Suppressor macrophage treated with lipopolysaccharide for 4 hours (primary cell): Measurements from ENCODE around the gene PRCP.

Experiments
- DNase-seq: peaks from one replicate; pipeline ENCODE4 v3.0.0-alpha.2; 2020

Gene PRCP

DNA sequence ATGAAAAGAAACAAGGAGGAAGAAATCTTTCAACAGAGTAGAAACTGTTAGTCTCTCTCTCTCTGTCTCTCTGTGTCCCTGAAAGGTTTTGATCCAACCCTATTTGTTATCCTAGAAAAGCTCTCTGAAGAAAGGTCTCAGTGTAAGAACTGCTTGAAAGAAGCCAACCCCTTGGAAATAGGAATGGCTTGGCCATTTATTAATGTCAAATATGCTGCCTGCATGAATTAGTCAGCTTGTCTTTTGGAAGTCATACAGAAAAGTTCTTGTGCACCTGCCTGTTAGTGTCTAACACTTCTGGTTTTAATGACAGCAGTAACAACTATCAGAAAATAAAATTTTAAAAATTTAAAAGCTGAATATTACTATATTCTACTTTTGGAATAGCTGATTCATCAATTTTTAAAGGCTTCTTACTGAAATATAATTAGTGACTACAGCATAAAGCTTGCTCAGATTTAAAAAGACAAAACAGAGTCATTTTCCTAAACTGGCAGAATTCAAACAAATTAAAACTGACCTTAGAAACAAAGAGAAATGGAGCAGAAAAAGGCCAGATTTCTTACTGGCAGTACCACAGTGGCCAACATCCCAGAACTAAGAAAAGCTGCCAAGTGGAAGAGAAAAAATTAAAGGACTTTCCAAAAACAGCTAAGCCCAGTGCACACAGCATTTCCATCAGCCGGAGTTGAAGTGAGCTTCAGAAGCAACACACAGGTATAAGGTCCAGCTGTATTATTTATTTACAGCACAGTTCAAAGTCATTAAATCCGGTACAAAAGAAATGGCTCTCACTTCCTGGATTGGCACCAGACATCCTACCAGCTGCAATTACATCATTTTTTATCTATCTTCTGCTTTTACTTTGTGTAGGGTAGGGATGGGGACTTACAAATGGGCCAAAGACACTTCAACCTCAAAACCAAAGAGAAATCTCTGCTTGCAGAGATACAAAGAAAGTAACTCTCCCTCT is 76.3 kb downstream of the PRCP start:
- peak; percentile 1 for DNase-seq

DNA sequence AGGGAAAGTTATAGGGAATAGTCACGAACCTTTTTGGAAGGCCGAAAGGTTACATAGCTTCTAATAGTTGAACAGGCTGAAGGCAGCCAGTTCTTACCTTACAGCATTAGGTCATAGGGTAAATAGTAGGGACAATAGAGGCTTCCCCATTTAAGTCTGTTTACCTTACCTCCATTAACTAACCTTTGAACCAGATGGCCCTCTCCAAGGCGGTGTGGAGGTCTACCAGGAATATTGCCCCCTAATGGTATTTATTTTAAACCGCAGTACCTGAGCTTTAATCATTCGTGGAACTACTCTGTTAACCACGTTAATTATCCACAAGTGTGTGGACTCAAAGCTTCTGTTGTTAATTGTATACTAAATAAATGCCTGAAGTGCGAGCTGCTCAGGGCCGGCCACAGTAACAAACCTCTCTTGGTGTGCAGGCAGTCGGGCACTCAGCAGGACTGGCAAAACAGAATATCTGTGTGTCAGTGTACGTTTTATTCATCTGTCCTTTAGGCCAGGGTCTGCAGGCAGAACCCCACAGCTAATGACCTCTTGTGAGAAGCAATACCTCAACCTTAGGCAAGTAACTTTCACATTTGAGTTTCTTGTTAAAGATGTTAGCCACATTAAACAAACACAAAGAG is 81.7 kb downstream of the PRCP start:
- DNase-seq = no peak

DNA sequence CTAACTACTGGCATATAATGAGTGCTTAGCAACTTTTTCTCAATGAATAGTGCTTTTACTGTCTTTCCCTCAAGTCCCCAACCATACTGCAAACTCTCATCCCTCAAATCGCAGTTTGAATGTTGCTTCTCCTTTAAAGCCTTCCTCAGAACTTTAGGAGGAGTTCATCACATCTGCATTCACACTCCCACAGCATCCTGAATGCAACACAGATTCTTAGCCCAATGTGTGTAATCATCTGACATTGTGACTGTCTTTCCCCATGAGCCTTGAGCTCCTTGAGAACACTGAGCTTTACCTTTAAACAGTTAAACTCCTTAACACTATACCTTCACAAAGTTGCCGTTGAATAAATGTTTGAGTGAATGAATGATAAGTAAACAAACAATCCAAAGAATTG is 84.8 kb downstream of the PRCP start:
- DNase-seq = peak; percentile 12

DNA sequence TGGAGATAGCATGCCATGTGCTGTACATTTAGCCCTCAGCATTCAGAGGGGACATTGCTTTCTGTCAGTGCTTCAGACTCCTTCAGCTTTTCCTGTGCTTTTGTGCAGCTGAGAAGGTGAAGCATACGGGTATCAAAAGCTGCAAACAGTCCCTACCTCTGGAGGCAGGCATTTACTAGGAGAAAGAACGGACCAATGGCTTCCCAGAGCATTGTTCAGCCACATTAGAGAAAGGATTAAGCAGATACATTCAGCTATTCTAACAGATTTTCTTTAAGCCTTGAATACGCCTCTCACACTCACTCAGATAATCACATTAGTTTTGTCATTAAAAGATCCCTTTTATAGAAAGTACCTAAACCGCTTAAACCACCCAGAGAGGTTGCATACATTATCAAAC is 85.9 kb downstream of the PRCP start:
- DNase-seq = no peak

DNA sequence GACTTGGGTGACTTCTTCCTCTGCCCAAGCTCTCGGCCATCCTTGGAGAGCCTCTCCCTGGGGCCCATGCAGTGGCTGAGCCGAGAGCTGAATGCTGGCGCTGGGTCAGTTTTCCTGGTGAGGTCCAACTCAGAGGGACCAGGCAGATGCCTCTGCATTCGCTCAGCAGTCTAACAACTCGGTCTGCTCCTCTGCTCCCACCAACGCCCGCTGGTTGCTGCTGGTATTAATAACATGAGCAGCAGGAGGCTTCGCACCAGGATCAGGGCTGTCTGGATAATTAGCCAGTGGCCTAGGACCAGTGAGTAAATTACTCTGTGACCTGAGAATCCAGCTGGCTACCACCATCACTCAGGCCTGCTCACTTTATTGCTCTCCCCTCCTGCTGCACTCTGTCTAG is 88.9 kb downstream of the PRCP start:
- DNase-seq = no peak

DNA sequence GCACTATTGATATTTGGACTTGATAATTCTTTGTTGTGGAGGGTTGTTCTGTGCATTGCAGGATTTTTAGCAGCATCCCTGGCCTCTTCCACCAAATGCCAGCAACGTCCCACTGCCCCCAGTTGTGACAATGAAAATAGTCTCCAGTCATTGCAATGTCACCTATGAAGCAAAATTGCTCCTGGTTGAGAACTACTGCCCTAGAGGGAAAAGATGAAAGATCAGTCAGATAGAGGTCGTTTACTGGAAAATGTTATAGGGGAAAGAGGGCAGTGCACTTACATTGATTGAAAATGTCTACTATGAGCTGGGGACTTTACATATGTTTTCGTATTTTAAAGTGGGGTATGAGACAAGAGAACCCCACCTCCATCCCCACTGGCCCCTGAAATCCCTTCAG is 89.5 kb downstream of the PRCP start:
- no peak for DNase-seq

DNA sequence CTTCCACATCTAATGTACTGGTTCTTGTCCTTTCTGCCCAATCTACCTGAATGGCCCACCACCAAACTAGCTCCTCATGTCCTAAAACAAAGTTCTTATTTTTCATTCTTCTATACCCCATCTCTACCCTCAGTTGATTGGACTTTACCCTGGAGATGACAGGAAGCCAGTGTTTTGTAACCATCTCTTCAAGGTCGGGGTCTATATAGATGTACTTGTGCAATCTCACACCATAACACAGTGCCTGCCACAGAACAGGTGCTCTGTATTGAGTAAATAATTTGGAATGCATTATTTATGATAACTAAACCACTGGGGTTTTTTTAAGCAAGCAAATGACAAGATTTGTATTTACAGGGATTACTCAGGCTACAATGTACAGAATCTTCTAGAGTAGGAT is 89.9 kb downstream of the PRCP start:
- no peak for DNase-seq

DNA sequence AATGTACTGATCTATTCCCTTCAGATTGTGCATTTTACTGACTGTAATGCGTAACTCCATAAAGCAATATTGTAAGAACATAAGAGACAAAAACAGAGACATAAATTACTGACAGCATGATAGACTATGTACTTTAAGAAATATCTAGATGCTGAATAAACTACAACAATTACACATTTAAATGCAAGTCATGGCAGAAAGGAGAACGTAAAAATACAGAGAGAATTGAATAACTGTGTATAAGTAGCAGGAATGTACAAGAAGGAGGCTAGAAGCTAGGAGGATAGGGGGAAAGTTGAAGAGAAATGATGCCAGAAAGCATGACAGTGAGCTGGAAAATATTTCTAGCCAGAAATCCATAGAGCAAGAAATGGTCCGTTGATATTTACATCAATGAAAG is 92.6 kb downstream of the PRCP start:
- DNase-seq = no peak

DNA sequence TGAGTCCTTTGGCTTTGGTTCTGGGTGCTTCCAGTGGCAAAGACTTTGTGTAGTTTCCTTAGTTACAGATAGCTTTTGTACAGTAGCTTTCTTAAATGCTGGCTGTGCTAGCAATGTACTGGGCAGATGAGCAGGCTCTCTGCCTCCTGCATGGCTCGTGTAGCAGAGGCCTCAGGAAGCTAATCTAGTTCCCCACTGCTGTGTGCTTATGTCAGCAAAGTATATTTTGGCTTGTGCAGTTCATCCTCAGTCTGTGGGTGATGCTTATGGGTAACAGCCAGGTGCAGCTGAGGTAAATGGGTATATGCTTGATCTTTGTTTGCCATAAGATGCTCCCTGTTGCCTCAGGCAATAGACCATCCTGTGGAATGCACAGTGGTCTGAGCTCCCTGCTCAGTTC is 97.5 kb downstream of the PRCP start:
- DNase-seq = no peak

DNA sequence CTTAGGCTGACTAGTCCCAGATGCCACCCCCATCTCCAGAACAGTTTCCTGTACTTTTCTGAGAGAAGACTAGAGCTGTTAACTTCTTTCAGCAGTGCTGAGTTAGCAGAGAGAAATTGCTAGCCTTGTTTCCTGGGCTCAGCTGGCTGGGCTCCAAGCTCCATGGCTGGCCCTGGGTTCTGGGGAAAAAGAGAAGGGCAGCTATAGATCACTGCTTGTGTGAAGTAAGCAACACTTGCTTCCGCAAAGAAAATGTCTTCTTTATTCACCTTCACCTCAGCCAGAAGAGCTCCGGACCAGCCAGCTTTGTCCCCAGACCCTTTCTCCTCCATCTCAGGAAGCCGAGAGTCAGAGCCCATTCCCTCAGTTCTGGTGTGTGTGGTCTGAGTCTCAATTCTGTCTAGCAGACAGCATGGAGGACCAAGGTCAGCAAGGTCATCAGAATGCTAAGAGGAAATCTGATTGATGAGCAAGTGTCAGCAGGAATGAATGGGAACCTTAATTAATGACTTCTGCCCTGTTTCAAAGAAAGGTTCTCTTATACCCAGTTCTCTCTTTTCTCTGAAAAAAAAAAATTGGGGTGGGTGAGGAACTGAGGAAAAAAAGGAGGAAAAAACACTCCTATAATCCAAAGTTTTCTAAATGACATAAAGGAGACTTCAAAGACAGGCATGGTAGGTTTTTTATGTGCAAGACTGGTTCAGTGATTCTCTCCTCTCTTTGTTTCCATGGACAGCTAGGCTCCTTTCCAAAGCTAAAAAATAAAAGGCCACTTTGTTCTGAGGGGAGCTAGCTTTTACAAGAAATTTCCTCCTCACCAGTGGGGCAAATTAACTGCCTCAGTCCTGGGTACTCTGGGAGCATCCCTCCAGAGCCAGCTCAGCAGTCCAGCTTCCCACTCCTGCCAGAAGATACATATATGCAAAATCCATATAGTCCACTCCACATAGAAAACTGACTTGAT is 103.0 kb downstream of the PRCP start:
- DNase-seq = no peak

DNA sequence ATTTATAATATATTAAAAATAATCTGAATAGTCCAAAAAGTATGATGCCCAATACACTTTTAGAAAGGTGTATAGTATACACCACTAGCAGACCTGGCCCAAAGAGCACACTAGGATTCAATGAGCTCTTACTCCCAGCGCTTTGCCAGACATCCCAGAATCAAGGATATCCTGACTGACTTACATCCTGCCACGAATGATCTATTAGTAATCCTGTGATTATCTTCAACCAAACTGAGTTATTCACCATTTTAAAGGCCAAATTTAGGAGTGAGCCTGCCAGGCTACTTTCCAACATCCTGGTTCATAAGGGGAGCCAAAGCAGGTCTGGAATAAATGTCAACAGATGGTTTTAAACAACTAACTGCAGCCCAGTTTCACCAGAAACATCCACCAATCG is 105.7 kb downstream of the PRCP start:
- no peak for DNase-seq

DNA sequence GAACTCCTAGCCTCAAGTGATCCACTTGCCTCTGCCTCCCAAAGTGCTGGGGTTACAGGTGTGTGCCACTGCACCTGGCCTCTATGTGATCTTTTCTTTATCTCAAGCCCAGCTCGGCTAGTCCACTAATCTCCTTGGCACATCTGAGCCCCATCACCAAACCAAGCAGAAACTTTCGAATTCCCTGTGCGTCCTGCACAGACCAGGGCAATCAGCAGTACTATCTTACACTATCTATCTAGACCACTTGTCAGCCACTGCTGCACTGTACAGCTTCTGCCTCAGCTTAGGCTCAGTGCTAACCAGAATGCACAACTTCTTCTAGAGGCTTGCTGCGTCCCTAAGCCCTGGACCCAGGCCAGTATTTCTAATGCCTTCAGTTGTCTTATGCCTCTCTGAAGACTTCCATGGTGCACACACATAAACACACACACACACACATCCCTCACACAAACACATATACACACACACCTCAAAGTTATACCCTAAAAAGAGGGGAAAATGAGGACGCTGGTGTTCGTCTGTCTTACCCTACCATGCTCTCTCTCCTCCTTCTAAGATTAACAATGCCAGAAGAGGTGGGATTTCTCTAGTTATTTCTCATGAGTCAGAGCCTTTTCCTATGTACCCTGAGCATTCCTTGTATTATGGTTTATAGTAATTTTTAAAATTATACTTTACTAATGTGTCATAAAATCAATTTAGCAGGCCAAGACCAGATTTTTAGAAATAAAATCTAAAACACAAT is 107.2 kb downstream of the PRCP start:
- no peak for DNase-seq

DNA sequence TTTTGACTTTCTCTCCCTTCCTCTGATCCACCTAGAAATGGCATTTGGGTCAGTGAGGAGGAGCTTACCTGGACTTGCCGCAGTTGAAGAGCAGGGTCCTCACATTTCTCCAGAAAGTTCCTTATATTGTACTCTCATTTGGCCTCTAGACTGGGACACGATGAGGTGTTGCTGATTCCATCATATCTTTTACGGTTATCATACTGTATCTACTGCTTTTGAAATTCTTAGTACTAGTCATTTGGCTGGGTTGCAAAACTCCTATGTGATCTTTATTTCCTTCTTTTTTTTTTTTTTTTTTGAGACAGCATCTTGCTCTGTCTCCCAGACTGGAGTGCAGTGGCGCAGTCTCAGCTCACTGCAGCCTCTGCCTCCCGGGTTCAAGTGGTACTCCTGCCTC is 107.9 kb downstream of the PRCP start:
- DNase-seq = no peak

DNA sequence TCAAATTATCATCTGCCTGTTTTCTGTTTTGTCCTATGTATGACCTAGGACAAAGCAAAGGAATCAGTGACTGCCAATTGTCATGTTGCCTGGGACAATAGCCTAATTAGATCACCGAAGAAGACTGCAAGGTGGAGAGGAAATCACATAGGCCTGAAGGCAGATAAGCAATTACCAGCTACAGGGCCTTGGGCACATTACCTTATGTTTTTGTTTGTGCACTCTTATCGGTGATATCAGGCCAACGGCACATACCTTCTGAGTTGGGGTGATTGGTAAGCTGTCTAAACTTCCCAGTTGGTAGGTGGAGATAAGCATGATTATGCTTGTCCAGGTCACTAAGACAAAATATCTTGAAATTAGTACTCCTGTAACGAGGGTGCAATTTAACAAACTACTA is 108.5 kb downstream of the PRCP start:
- DNase-seq = no peak

DNA sequence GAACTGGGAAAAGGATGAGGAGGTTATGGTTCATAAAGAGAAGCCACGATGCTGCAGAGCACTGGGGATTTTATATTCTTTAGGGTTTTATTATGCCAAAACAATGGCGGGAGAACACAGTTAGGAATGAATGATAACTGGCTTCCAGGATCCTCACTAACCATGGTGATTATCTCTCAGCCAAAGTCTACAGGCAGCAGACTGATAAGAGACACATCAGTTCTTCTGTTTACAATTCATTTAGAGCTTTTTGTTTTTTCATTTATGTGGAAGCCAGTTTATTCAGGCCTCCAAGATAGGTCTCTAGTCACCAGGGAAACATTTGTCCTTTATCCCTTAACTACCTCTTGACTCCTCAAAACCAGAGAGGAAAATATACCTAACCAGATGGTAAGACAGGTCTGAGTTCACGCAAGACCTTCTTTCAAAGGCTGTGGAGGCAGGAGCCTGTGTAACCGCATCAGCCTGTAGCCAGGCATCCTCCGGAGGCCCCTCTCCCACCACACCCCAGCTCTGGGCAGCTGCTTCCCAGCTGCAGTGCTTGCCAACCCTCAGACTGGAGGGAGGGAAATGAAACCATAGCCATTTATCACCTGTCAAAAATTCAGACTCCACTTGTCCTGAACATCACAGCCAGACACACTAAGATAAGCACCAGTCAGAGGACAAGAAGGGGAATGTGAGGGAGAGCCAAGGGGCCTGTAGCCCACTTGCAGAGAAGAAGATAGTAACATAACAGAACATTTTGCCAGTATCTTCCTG is 109.3 kb downstream of the PRCP start:
- no peak for DNase-seq

DNA sequence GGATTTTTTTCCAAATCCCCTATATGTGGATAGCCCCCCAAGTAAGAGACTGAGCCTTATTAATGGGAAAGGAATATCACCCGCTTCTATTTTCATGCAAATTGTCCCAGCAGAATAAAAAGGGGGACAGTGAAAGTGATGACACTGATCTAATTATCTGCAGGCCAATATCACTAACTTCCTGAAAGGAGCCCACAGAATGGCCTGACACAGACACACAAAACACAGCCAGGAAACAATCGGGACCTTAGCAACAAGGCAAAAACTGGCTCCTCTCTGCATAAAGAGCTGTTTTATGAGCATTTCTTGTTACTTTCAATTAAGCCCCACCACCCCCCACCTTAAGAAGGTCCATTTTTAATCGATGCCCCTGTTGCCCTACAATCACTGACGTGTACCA is 112.2 kb downstream of the PRCP start:
- DNase-seq = no peak

DNA sequence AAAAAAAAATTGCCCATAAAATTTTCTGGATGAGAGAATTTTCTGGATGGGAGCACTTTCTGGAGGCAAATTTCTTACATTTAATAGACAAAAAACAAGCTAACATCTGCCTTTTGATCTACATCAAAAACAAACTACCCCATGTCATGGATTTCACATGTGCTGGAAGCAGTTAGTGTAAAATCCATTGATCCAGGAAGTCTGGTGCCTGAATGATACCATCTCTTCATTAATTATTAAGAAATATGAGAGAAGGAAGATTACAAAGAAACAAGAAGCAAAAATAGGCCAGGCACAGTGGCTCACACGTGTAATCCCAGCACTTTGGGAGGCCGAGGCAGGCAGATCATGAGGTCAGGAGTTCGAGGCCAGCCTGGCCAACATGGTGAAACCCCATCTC is 113.4 kb downstream of the PRCP start:
- DNase-seq = no peak

DNA sequence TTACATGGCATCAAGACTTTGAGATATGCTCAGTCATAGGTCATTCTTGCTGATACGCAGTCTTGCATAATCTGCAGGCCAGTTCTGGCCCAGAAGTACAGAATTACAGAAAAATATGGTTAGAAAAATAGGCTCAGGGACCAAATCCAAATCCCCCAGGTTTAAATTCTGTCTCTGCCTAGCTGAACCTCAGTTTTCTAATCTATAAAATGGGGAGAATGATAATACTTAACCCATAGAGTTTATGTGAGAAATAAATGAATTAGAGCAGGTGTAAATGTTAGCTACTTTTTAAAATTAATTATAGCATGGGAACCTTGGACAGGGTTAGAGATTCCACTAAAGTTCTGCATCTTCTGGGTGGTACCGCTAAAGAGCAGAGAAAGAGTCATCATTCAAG is 114.2 kb downstream of the PRCP start:
- DNase-seq = no peak

DNA sequence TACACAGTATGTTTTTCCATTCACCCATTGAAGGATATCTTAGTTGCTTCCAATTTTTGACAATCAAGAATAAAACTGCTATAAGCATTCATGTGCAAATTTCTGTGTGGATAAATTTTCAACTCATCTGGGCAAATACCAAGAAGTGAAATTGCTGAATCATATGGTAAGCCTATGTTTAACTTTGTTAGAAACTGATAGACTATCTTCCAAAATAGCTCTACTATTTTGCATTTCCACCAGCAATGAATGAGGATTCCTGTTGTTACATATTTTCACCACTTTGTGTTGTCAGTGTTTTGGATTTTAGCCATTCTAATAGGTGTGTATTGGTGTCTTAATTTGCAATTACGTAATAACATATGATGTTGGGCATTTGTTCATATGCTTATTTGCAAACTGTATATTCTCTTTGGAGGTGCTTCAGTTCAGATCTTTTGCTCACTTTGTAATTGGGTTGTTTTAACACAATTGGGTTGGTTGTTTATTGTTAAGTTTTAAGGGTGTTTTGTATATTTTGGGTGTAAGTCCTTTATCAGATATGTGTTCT is 117.3 kb downstream of the PRCP start:
- no peak for DNase-seq

DNA sequence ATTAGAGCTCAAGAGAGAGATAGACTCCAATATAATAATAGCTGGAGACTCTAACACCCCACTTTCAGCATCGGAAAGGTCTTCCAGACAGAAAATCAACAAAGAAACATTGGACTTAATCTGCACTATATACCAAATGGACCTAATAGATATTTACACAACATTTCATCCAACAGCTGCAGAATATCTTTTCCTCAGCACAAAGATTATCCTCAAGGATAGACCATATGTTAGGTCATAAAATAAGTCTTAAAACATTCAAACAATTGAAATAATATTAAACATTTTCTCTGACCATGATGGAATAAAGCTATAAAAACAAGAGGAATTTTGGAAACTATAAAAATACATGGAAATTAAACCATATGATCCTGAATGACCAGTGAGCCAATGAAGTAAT is 121.5 kb downstream of the PRCP start:
- DNase-seq = no peak

DNA sequence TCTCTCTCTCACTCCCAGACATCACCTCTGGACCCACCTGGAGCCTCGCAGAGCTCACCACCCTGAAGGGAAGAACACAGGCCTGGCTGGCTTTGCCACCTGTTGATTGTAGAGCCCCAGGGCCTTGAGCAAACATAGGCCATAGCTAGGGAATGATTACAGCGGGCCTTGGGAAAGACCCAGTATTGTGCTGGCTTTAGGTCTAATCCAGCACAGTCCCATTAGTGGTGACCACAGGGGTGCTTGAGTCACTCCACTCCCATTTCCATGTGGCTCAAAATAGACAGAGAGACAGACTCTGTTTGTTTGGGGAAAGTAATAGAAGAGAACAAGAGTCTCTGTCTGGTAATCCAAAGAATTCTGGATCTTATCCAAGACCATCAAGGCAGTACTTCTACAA is 123.9 kb downstream of the PRCP start:
- no peak for DNase-seq
